Right atrium auricular region (tissue), 2 donors: ENCODE measurements around the gene PDE4D. TPM values are rescaled to one million over a fixed set of nuclear protein-coding genes. Genes with fewer than 3 reads are reported as not detected.

Experiments
- DNase-seq: peaks from one replicate; pipeline ENCODE4 v3.0.0-alpha.2; 2019; ENCODE audit warnings: low spot score
- H3K27ac ChIP-seq, 2 donors: fragments of 200-600 bp; sonication (generic); 1 replicate in 1 of 2; 2 replicates in 1 of 2; pipeline ENCODE4 v1.5.1; 2016 to 2019
- H3K27me3 ChIP-seq, 2 donors: fragments of 200-600 bp; sonication (generic); one replicate each; pipeline versions ENCODE4 v1.5.1 to v1.6.0; 2017 to 2019
- H3K36me3 ChIP-seq: fragments of 200-600 bp; sonication (generic); one replicate; pipeline ENCODE4 v1.5.1; 2016
- H3K4me1 ChIP-seq, 2 donors: fragments of 200-600 bp; sonication (generic); one replicate each; pipeline versions ENCODE4 v1.5.1 to v1.6.0; 2017 to 2019
- H3K4me3 ChIP-seq, 2 donors: fragments of 200-600 bp; sonication (generic); 1 replicate in 1 of 2; 2 replicates in 1 of 2; pipeline ENCODE4 v1.5.1; 2017 to 2019; ENCODE audit warnings: mild to moderate bottlenecking in 1 of 2, moderate library complexity in 1 of 2
- H3K9me3 ChIP-seq, 2 donors: fragments of 200-600 bp; sonication (generic); one replicate each; pipeline ENCODE4 v1.5.1; 2019
- total RNA-seq, 2 donors: library from RNA; depleted of rRNA; stranded (reverse); fragments of >200 nt; gene quantifications; one replicate each; pipeline ENCODE4 v1.1.0, GENCODE V29; 2016
- TF ChIP-seq, protein P1 (sequence below), 2 donors: fragments of 200-600 bp; sonication (generic); IDR thresholded peaks; one replicate each; pipeline ENCODE4 v1.5.1; 2019; ENCODE audit warnings: antibody characterized with exemption in 2 of 2

Gene PDE4D
- total RNA-seq, 2 donors from 2014 or later: 43.3 to 44.0 TPM

DNA sequence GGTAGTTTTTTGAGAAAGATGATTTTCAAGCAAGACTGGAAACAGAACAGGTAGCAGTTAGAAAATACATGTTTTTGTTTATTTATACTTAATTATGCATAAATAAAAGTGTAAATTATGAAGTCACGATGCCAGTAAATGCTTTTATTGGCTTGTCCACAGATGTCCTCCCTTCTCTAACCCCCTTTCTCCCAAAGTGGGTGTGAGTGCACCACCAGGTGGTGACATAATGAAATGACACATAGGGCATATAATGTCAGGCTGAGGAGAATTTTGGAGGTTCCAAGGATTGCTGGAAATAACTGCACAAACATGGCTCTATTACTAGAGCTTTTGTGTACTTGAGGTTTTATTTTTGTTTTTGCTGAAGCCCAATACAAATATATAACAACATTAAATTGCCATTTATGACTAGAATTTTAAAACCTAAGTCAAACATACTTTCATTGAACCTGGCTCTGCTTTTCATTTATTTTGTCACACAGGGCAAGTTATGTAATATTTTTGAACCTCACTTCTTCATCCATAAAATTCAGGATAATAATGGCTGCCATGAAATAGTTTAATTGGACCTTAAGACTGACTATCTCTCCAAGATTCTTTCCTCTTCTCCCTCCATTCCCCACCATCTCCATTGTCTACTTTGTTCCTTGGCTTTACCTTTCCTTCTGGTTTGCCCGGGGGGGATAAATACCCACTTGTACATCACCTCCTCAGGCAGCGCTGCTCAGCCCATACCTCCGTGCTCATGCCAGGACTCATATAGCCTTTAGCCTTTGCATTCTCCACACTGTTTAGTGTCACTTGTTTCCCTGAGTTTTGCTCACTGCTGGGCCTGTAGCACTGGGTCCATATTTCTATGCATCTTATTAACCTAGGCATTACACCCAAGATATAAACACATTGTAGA is 168.8 kb downstream of the PDE4D start:
- Histone ChIP-seq H3K27ac (no peak overlapping the region), H3K9me3 (no peaks in the 10 kb centered on the region)
- no peak for DNase-seq

DNA sequence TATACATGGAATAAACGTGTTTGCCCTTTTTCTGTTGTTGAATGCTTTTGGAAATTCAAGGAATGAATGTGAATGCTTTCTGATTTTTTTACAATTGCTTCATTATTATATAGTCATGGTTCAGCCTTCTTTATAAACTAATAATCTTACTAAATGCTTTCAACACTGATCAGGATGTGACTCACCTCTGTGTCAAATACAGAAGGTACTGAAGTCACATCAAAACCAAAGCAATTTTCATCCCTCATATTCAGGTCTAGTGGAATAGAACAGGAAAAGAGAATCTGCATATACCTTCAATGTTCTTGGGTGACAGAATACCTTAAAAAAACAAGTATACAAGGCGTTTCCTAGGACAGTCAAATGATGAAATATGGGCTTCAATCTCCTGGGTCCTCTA is 170.7 kb downstream of the PDE4D start:
- no peaks in the 10 kb centered on the region for H3K9me3 ChIP-seq
- H3K27me3 ChIP-seq: no peaks in the 10 kb centered on the region
- H3K4me3 ChIP-seq: no peak overlapping the region
- no peak overlapping the region for H3K27ac ChIP-seq
- no peak for DNase-seq
- TF ChIP-seq, protein P1, sequence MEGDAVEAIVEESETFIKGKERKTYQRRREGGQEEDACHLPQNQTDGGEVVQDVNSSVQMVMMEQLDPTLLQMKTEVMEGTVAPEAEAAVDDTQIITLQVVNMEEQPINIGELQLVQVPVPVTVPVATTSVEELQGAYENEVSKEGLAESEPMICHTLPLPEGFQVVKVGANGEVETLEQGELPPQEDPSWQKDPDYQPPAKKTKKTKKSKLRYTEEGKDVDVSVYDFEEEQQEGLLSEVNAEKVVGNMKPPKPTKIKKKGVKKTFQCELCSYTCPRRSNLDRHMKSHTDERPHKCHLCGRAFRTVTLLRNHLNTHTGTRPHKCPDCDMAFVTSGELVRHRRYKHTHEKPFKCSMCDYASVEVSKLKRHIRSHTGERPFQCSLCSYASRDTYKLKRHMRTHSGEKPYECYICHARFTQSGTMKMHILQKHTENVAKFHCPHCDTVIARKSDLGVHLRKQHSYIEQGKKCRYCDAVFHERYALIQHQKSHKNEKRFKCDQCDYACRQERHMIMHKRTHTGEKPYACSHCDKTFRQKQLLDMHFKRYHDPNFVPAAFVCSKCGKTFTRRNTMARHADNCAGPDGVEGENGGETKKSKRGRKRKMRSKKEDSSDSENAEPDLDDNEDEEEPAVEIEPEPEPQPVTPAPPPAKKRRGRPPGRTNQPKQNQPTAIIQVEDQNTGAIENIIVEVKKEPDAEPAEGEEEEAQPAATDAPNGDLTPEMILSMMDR (IDR thresholded peaks at IDR 0.05): no peak
- H3K36me3 ChIP-seq: no peaks in the 10 kb centered on the region
- H3K4me1 ChIP-seq: no peaks in the 10 kb centered on the region

More for the DNA sequence above, 168.8 kb downstream of the PDE4D start:
- Histone ChIP-seq H3K4me1 (no peaks in the 10 kb centered on the region), H3K4me3 (no peak overlapping the region), H3K36me3 (no peaks in the 10 kb centered on the region), H3K27me3 (no peaks in the 10 kb centered on the region)
- TF ChIP-seq, protein P1 (IDR thresholded peaks at IDR 0.05): peak in 1 of 2 donors; percentile 62

DNA sequence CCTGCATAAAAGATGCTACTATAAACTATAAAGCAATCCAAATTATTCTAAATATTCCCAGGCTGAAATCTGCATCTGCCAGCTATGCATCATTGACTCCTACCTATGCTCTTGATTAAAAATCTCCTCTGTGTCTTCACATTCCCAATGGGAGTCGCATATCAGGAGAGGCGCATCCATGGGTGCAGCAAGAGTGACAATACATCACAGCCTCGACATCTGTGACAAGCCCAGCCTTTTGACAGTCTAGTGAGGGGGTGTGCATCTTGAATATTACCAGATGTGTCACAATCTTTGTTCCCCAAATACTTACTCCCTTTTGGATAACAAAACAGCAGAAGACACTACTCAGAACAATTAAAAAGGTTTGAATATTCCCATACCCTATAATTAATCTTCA is 171.8 kb downstream of the PDE4D start:
- no peaks in the 10 kb centered on the region for H3K4me1 ChIP-seq
- DNase-seq: no peak
- TF ChIP-seq, protein P1 (IDR thresholded peaks at IDR 0.05): no peak
- H3K27me3 ChIP-seq: no peaks in the 10 kb centered on the region
- H3K36me3 ChIP-seq: no peaks in the 10 kb centered on the region
- H3K27ac ChIP-seq: no peak overlapping the region
- H3K9me3 ChIP-seq: no peaks in the 10 kb centered on the region
- no peak overlapping the region for H3K4me3 ChIP-seq

DNA sequence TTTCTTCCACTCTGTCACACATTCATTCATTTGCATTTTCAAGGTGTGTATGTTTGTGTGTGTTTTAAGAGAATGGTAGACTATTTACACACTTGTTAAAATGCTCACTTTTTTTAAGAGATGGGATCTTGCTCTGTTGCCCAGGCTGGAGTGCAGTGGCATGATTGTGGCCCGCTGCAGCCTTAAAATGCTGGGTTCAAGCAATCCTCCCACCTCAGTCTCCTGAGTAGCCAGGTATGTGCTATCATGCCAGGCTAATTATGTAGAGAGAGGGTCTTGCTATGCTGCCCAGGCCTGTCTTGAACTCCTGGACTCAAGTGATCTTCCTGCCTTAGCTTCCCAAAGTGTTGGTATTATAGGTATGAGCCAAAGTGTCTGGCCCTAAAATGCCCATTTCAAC is 173.5 kb downstream of the PDE4D start:
- Histone ChIP-seq H3K27ac (no peak overlapping the region), H3K4me1 (no peaks in the 10 kb centered on the region), H3K27me3 (no peaks in the 10 kb centered on the region), H3K36me3 (no peaks in the 10 kb centered on the region), H3K9me3 (no peaks in the 10 kb centered on the region), H3K4me3 (no peak overlapping the region)
- no peak for DNase-seq
- TF ChIP-seq, protein P1 (IDR thresholded peaks at IDR 0.05): no peak

DNA sequence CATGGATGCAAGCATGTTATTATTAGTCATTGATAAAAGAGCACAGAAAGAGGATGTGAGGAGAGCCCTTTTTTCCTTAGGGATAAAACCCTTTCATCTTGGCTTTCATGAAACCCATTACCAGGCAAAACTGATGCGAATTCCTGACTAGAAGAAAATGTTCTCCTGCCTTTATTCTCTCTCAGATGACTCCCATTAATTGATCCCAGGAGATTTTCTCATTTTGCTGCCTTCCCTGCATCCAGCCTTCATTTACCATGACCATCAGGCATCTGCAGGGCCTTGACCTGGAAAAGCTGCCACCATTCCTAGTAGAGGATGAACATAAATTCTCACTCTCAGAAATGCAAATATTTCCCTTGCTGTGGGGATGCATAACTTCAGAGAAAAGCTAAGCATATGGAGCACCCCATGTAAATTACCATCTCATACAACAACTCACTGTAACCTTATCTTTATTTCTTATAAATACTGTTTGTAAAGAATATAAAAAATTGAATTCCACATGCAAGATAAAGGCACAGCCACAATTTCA is 176.5 kb downstream of the PDE4D start:
- Histone ChIP-seq H3K9me3 (no peaks in the 10 kb centered on the region), H3K27me3 (no peaks in the 10 kb centered on the region), H3K4me3 (no peak overlapping the region), H3K27ac (no peak overlapping the region), H3K4me1 (no peaks in the 10 kb centered on the region), H3K36me3 (no peaks in the 10 kb centered on the region)
- no peak for DNase-seq
- TF ChIP-seq, protein P1 (IDR thresholded peaks at IDR 0.05): no peak
